ENCODE data around the gene SARDH.

Gene SARDH

DNA sequence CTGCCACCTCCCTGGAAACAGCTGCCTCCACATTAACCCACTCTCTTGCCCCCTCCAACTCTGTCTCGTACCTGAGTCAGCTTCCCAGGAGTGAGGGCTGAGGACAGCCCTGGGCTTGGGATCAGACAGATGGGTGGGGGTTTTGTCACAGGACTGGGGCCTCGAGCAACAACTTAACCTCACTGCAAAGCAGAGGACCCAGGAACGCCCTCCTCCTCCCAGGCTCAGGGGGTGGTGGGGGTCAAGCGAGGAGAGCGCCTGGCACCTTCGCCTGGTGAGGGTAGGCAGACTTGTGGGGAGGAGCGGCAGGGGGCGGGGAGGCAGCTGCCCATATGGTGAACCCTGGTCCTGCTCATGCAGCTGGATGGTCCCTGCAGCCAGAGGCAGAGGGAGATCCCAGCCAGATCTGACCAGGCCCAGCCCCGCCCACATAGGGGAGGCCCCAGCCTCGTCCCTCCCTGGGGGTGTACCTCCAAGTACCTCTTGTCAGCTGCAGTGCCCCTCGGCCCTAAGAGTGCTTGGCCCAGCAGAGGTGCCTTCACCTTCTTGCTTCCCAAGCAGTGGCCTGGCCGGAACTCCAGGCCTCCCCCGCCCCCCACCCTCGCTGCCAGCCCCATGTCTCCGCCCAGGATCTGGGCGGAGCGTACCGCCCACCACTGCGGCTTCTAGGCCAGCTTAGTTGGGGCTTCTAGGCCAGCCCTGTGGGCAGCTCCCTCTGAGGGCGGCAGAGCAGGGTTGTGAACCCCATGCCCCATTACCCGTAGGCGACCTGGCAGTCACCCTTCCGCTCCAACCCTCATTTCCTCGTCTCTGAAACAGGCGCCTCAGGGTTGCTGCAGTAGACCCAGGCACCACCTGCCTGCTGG lies at the start of gene SARDH:
Gene SARDH, minus strand, starts transcription at position 579 of the 866 bp plus-strand sequence. CDS start 4,179 bp downstream, outside the sequence.
- DNase-seq, result peak; percentile 33

DNA sequence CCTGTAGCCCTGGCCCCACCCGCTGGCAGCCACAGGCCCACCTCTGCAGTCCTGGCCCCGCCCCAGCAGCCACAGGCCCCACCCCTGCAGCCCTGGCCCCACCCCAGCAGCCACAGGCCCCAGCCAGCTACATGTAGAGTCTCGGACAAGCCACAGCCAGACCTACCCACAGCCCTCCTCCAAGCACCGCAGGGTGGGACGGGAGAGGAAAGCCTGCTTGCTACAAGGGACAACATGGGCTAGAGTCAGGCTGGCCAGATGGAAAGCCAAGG lies 49.5 kb upstream of the SARDH start:
- no peak for DNase-seq

DNA sequence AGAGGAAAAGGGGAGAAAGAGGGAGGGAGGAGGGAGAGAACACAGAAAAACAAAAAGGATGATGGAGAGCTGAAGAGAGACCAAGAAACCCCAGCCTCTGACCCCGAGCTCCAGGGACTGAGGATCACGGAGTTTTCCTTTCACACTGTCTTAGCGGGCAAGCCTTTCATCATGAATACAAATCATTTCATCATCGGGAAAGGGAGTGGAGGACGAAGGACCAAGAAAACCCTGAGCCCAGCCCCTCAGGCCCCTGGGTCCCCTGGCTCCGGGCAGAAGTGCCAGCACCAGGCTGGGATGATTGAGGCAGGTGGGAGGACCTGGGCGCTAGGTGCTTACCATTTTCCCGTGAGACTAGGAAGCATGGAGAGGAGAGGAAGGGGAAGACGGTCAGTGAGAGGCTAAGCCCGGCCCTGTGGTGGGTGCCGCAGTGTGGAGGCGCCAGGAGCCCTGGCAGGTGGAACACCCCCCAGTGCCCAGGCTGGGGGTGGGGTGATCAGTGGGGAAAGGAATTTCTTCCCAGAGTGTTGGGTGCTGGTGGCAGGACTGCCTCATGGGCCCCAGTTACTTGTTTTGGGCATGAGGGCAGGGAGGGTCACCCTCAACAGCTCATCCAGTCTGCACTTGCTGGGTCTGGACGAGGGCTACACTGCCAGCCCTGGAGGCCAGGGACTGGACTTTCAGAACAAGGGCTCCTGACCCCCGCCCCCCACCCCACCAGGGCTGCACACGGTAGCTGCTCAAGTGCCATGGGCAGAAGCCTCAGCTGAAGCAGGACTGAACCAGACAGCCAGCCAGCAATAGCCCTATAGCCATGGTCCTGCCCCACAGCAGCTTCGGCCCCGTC lies 49.0 kb upstream of the SARDH start:
- no peak for DNase-seq

- no peak for DNase-seq
These were observed 48.2 kb upstream of the SARDH start for GRCh38 chr9:133786371-133786753.

GRCh38 chr9:133785753-133786370 lies 47.7 kb upstream of the SARDH start:
- DNase-seq, result no peak

DNA sequence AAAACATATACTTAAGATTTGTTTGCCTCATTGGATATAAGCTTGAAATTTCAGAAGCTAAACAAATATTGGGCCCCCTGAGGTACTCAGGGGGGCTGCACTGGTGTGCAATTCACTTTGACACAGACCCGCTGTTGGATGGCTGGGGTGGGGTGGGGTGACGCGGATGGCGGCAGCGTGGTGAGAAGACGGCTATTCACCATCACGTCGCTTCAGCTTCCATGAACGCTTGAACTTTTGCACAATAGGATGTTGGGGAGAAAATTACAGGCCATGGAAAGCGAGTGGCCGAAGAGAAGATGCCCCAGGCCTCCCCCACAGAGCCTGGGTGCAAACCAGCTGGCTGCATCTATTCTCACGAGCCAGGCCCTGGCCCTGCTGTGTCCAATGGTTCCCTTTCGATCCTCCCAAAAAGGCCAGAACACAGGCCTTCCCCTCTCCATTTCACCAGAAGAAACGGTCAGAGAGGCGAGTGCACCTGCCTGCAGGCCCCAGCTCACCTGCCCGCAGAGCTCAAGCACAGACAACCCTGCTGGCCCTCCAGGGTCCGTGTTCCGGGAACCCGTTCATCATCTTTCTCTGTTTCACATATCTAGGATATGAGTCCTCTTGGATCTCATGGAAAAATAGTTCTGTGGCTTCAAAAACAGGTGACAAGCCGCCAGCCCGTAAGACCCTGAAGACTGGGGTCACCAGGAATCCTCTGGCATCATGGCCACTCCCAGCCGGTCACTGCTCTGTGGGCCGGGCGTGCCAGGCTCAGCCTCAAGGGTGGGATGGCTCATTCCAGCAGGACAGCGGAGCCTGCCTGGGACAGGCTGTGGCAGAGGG lies 46.8 kb upstream of the SARDH start:
- DNase-seq, result no peak

- DNase-seq, result no peak
These were observed 45.2 kb upstream of the SARDH start for GRCh38 chr9:133783331-133783731.

GRCh38 chr9:133782157-133783130 lies 44.3 kb upstream of the SARDH start:
- DNase-seq, result peak; percentile 76

- DNase-seq, result no peak
These were observed 43.6 kb upstream of the SARDH start for GRCh38 chr9:133781828-133782135.

DNA sequence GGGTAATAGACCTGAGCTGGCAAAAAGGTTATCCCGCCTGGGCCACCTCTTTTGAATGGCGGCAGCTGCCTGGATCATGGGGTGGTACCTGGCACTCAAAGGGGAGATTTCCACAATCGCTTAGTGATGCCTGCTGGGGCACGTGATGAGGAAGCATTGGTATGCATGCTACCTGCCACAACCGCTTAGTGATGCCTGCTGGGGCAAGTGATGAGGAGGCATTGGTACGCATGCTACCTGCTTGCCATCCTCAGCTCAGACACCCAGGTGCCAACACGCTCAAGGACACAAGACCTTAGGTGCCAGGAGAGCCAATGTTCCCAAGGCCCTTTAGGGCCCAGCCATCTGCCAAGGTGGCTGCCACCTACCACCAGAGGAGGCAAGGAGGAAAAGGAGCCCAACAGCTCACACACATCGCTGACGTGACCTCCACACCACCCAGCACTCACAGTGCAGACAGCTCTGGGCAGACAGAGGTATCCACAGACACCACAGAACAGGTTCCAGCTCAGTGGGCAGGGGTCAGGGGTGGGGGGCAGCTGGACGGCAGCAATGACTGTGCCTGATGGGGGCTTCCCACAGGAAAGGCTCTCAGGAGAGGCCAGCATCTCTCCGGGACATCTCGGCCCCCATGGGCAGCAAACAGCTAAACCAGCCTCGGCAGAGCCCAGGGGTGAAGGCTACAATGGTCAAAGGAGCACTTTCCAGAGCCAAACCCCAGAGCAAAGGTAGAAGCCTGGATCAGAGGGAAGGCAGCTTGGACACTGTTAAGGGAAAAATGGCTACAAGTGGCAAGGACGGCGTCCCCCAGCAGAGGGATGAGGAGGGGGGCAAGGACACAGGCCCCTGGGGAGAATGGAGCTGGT lies 43.0 kb upstream of the SARDH start:
- no peak for DNase-seq

- DNase-seq, result no peak
These were observed 42.3 kb upstream of the SARDH start for GRCh38 chr9:133780404-133780945.

- DNase-seq, result no peak
These were observed 41.6 kb upstream of the SARDH start for GRCh38 chr9:133779516-133780403.

GRCh38 chr9:133779081-133779480 lies 40.9 kb upstream of the SARDH start:
- no peak for DNase-seq

- no peak for DNase-seq
These were observed 40.3 kb upstream of the SARDH start for GRCh38 chr9:133778336-133779013.

GRCh38 chr9:133777871-133778270 lies 39.7 kb upstream of the SARDH start:
- no peak for DNase-seq

- no peak for DNase-seq
These were observed 39.1 kb upstream of the SARDH start for GRCh38 chr9:133777068-133777791.

DNA sequence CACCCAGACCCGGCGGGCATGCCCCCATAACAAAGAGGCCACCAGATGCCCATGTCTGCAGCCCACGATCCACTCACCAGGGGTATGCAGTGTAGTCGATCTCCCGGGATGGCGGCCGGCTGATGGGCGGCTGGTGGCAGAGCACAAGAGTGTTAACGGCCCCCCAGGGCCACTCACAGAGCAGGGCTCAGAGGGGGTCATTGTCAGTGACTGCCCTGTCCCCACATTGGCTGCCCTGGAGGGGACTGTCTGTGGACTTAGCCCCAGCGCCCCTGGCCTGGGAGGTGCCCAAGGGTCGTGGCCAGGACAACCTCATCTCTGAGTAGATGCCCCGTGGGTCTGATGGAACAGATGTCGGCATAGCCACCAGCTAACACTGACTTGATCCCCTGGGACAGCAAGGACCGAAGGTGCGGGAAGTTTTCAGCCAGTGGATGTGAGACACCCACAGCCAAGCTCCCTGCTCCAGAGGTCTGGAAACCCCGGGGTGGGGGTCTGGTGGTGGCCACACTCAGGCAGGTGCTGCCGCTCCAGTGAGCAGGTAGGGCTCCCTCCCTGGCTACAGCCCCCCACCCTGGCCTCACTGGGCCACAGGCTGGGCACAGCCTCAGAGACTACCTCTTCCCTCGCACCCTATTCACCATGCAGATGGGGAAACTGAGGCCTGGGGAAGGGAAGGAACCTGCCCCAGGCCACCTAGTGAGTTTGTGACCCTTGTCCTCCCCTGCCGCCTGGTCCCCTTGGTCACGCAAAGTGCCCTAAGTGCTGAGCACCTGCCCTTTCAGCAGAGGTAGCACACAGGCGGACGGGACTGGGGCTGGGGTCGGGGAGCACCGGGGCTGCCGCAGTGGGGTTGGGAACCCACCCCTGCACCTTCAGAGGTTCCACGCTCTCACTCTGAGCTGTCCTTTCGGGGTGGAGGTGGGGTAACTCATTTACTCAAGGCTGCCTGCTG lies 38.1 kb upstream of the SARDH start:
- DNase-seq, result no peak

All from NCI-H2171 (cell line).